SH-SY5Y (cell line): Measurements from ENCODE around the gene LIFR.

Experiments
- GATA2 ChIP-seq: IDR thresholded peaks from 2 replicates; pipeline ENCODE4 v1.6.1; 2011; ENCODE audit warnings: mild to moderate bottlenecking, low read depth, low read length
- GATA3 ChIP-seq: IDR thresholded peaks from 2 replicates; pipeline ENCODE4 v1.6.1; 2011; ENCODE audit warnings: low read depth, mild to moderate bottlenecking, low read length, moderate library complexity

DNA sequence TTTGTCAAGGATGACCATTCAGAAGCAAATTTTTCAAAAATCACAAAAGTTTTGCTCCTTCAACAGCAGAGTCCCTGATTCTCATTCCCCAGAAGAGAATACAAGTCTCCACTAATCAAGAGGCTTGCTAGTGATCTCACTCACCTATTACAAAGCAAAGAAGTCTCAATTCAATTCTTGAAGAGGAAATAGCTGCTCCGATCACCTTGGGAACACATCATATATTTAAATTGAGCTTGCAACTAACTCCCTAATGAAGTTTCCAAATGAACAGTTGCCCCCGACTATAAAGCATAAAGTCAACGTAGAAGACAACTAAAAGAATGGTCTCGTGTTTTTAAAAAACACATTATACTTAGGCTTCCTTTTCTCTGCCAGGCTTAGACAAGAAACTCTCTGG lies 1.6 kb downstream of the LIFR start:
- TF ChIP-seq GATA3 (no peak), GATA2 (no peak)
